ENCODE data around the gene KRT74. TPM values are rescaled to one million over a fixed set of nuclear protein-coding genes. Genes with fewer than 3 reads are reported as not detected.

The KRT74 gene
- total and polyA plus RNA-seq, 3 experiments from 2014 or later: not detected

Other genes starting within 250 kb of the KRT74 start
- gene KRT85, start 206.4 kb downstream of the KRT74 start, total RNA-seq: not detected
- not detected for gene KRT85, start 206.4 kb downstream of the KRT74 start, polyA plus RNA-seq
- not detected for gene KRT84, start 188.2 kb downstream of the KRT74 start, total RNA-seq
- gene KRT84, start 188.2 kb downstream of the KRT74 start, polyA plus RNA-seq: not detected
- gene KRT82, start 167.5 kb downstream of the KRT74 start, total RNA-seq: not detected
- not detected for gene KRT82, start 167.5 kb downstream of the KRT74 start, polyA plus RNA-seq
- not detected for gene KRT75, start 139.5 kb downstream of the KRT74 start, total RNA-seq
- not detected for gene KRT75, start 139.5 kb downstream of the KRT74 start, polyA plus RNA-seq
- gene KRT6B, start 121.7 kb downstream of the KRT74 start, total RNA-seq: not detected
- gene KRT6B, start 121.7 kb downstream of the KRT74 start, polyA plus RNA-seq: not detected
- gene KRT6C, start 100.0 kb downstream of the KRT74 start, total RNA-seq: not detected
- not detected for gene KRT6C, start 100.0 kb downstream of the KRT74 start, polyA plus RNA-seq
- gene KRT6A, start 80.6 kb downstream of the KRT74 start, total RNA-seq: not detected
- not detected for gene KRT6A, start 80.6 kb downstream of the KRT74 start, polyA plus RNA-seq
- not detected for gene KRT5, start 53.4 kb downstream of the KRT74 start, total RNA-seq
- not detected for gene KRT5, start 53.4 kb downstream of the KRT74 start, polyA plus RNA-seq
- not detected for gene KRT71, start 20.7 kb downstream of the KRT74 start, total RNA-seq
- gene KRT71, start 20.7 kb downstream of the KRT74 start, polyA plus RNA-seq: not detected
- not detected for gene KRT72, start 27.6 kb upstream of the KRT74 start, total RNA-seq
- gene KRT72, start 27.6 kb upstream of the KRT74 start, polyA plus RNA-seq: not detected
- gene KRT73, start 44.7 kb upstream of the KRT74 start, total RNA-seq: under 1 TPM in 1 of 2 experiments, not detected in 1; 0.13 TPM
- gene KRT73, start 44.7 kb upstream of the KRT74 start, polyA plus RNA-seq: 0.24 TPM
- gene KRT2, start 78.4 kb upstream of the KRT74 start, total RNA-seq: not detected
- gene KRT2, start 78.4 kb upstream of the KRT74 start, polyA plus RNA-seq: 0.16 TPM
- not detected for gene KRT1, start 106.6 kb upstream of the KRT74 start, total RNA-seq
- gene KRT1, start 106.6 kb upstream of the KRT74 start, polyA plus RNA-seq: 3.4 TPM
- gene KRT77, start 129.7 kb upstream of the KRT74 start, total RNA-seq: not detected
- gene KRT77, start 129.7 kb upstream of the KRT74 start, polyA plus RNA-seq: not detected
- gene KRT76, start 203.5 kb upstream of the KRT74 start, total RNA-seq: not detected
- gene KRT76, start 203.5 kb upstream of the KRT74 start, polyA plus RNA-seq: not detected
- not detected for gene KRT3, start 222.3 kb upstream of the KRT74 start, total RNA-seq
- not detected for gene KRT3, start 222.3 kb upstream of the KRT74 start, polyA plus RNA-seq
- not detected for gene KRT4, start 240.3 kb upstream of the KRT74 start, total RNA-seq
- not detected for gene KRT4, start 240.3 kb upstream of the KRT74 start, polyA plus RNA-seq